DOHH2 (cell line): ENCODE measurements around the gene TMCO5A.

Source experiments
- H3F3A ChIP-seq: fragments of 200-600 bp; sonication (generic), shearing (Covaris generic); 2 replicates; pipeline ENCODE4 v1.6.0; 2016; ENCODE audit warnings: antibody characterized with exemption, mild to moderate bottlenecking; ENCODE audit not compliant: control insufficient read depth, insufficient read depth
- H3K27ac ChIP-seq: fragments of 200-600 bp; sonication (generic); 2 replicates; pipeline ENCODE4 v1.5.1; 2014; ENCODE audit warnings: low read depth, mild to moderate bottlenecking, low read length, moderate library complexity
- H3K27me3 ChIP-seq: fragments of 200-600 bp; sonication (generic); 2 replicates; pipeline ENCODE4 v1.6.1; 2014; ENCODE audit warnings: mild to moderate bottlenecking, low read length, mixed read lengths; ENCODE audit not compliant: control insufficient read depth
- H3K36me3 ChIP-seq: fragments of 200-600 bp; sonication (generic); 2 replicates; pipeline ENCODE4 v1.6.1; 2014; ENCODE audit warnings: mild to moderate bottlenecking, low read length, moderate library complexity, mixed read lengths; ENCODE audit not compliant: control insufficient read depth
- H3K4me1 ChIP-seq: fragments of 200-600 bp; sonication (generic); 2 replicates; pipeline ENCODE4 v1.6.1; 2014; ENCODE audit warnings: mild to moderate bottlenecking, low read length, mixed read lengths; ENCODE audit not compliant: control insufficient read depth
- H3K4me2 ChIP-seq: fragments of 200-600 bp; sonication (generic); 2 replicates; pipeline ENCODE4 v1.6.0; 2014; ENCODE audit warnings: mild to moderate bottlenecking, low read length, moderate library complexity
- H3K4me3 ChIP-seq: fragments of 200-600 bp; sonication (generic); 2 replicates; pipeline ENCODE4 v1.5.1; 2014; ENCODE audit warnings: mild to moderate bottlenecking, low read length, mixed read lengths
- H3K79me2 ChIP-seq: fragments of 200-600 bp; sonication (generic); 2 replicates; pipeline ENCODE4 v1.6.1; 2014; ENCODE audit warnings: mild to moderate bottlenecking, low read length, mixed read lengths; ENCODE audit not compliant: control insufficient read depth
- H3K9me2 ChIP-seq: fragments of 200-600 bp; sonication (generic); replicated peaks from 2 replicates; pipeline ENCODE4 v1.6.1; 2014; ENCODE audit warnings: mild to moderate bottlenecking, low read length, mixed read lengths; ENCODE audit not compliant: control insufficient read depth
- H3K9me3 ChIP-seq: fragments of 200-600 bp; sonication (generic); 2 replicates; pipeline ENCODE4 v1.6.1; 2014; ENCODE audit warnings: antibody characterized with exemption, low read length, mixed read lengths; ENCODE audit not compliant: control insufficient read depth, insufficient read depth
- H4K20me1 ChIP-seq: fragments of 200-600 bp; sonication (generic); 2 replicates; pipeline ENCODE4 v1.6.0; 2014; ENCODE audit warnings: low read depth, mild to moderate bottlenecking, antibody characterized with exemption, low read length, moderate library complexity; ENCODE audit not compliant: control insufficient read depth, insufficient read depth
- EZH2phosphoT487 ChIP-seq: fragments of 200-600 bp; sonication (generic); IDR thresholded peaks from 2 replicates; pipeline ENCODE4 v1.6.1; 2017; ENCODE audit warnings: borderline replicate concordance, mild to moderate bottlenecking, antibody characterized with exemption, low read length, moderate library complexity, mixed read lengths
- TF ChIP-seq, protein P1 (sequence below): fragments of 200-600 bp; sonication (generic); IDR thresholded peaks from one replicate; pipeline ENCODE4 v1.5.1; 2014; ENCODE audit warnings: antibody characterized with exemption, mild to moderate bottlenecking, low read depth, low read length; ENCODE audit not compliant: poor library complexity, severe bottlenecking

TMCO5A gene

DNA sequence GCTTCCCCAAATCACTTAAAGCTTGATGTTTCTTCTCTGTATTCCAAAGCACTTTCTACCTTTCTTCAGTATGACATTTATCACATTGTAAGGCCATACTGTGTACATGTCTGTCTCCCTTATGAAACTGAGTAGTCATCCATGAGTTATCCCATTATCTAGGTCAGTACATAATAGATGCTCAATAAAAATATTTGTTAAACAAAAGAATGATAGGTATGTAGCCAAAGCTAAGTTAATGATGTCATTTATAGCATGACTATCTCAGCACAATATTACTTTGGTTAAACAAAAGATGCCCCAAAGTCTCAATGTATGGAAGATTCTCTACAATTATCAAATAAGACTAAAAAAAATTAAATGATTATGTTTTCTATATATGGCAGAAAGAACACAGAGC lies 3.1 kb upstream of the TMCO5A start:
- H3K27me3 ChIP-seq = no peaks in the 10 kb centered on the region; the same call in 1 of the 2 replicates
- H3K4me1 ChIP-seq = no peaks in the 10 kb centered on the region
- H3K9me2 ChIP-seq = no peaks in the 10 kb centered on the region
- H3K36me3 ChIP-seq = no peaks in the 10 kb centered on the region
- H3K4me3 ChIP-seq = no peak overlapping the region
- no peaks in the 10 kb centered on the region for H3K79me2 ChIP-seq
- TF ChIP-seq, protein P1, sequence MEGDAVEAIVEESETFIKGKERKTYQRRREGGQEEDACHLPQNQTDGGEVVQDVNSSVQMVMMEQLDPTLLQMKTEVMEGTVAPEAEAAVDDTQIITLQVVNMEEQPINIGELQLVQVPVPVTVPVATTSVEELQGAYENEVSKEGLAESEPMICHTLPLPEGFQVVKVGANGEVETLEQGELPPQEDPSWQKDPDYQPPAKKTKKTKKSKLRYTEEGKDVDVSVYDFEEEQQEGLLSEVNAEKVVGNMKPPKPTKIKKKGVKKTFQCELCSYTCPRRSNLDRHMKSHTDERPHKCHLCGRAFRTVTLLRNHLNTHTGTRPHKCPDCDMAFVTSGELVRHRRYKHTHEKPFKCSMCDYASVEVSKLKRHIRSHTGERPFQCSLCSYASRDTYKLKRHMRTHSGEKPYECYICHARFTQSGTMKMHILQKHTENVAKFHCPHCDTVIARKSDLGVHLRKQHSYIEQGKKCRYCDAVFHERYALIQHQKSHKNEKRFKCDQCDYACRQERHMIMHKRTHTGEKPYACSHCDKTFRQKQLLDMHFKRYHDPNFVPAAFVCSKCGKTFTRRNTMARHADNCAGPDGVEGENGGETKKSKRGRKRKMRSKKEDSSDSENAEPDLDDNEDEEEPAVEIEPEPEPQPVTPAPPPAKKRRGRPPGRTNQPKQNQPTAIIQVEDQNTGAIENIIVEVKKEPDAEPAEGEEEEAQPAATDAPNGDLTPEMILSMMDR = no peak
- TF ChIP-seq EZH2phosphoT487 = no peak
- H4K20me1 ChIP-seq = no peaks in the 10 kb centered on the region
- H3F3A ChIP-seq = no peaks in the 10 kb centered on the region
- no peak overlapping the region for H3K4me2 ChIP-seq
- no peaks in the 10 kb centered on the region for H3K9me3 ChIP-seq
- H3K27ac ChIP-seq = no peak overlapping the region

DNA sequence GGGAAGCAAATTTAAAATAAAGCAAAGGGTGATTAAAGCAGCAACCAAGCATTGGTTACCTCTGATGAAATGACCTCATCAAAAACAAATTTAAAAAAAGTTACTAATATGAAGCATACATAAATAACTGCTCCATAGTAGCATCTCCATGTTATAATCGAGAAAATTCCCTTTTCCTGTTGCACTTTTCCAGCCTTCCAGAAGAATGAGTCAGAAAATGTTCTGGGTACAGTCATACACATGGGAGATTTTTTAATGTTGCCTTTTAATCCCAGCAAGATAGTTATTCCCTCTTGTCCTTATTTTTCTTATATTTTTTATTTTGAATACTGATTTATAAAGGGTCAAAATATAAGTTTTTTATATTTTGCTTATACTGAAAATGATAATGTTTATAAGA lies 2.6 kb upstream of the TMCO5A start:
- Histone ChIP-seq H3K36me3 (no peaks in the 10 kb centered on the region), H4K20me1 (no peaks in the 10 kb centered on the region), H3K4me2 (no peak overlapping the region), H3K4me3 (no peak overlapping the region), H3K9me3 (no peaks in the 10 kb centered on the region), H3F3A (no peaks in the 10 kb centered on the region), H3K4me1 (no peaks in the 10 kb centered on the region), H3K27ac (no peak overlapping the region), H3K27me3 (no peaks in the 10 kb centered on the region; the same call in 1 of the 2 replicates), H3K9me2 (no peaks in the 10 kb centered on the region), H3K79me2 (no peaks in the 10 kb centered on the region)
- TF ChIP-seq, protein P1 = no peak
- TF ChIP-seq EZH2phosphoT487 = no peak

DNA sequence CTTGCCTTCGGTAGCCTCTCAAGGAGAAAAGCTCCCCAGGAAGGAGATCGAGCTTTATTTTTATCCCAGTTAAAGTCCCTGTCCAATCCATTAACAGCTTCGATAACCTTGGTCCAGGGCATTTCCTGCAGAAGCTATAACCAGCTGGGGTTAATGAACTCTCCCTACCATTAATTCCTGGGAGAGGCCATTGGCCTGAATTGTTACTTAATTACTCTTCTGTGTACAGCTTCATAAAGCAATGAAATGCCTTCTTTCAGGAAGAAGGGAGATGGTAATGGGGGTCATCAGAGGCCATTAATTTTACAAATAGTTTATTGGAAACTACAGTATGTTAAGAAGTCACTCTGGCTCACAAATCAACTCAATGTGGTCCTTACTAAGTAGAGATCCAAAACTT lies 1.9 kb upstream of the TMCO5A start:
- Histone ChIP-seq H3K27me3 (no peaks in the 10 kb centered on the region; the same call in 1 of the 2 replicates), H3K4me1 (no peaks in the 10 kb centered on the region), H3K79me2 (no peaks in the 10 kb centered on the region), H4K20me1 (no peaks in the 10 kb centered on the region), H3F3A (no peaks in the 10 kb centered on the region), H3K36me3 (no peaks in the 10 kb centered on the region), H3K9me2 (no peaks in the 10 kb centered on the region), H3K4me2 (no peak overlapping the region), H3K27ac (no peak overlapping the region), H3K9me3 (no peaks in the 10 kb centered on the region), H3K4me3 (no peak overlapping the region)
- TF ChIP-seq EZH2phosphoT487 = no peak
- TF ChIP-seq, protein P1 = no peak

DNA sequence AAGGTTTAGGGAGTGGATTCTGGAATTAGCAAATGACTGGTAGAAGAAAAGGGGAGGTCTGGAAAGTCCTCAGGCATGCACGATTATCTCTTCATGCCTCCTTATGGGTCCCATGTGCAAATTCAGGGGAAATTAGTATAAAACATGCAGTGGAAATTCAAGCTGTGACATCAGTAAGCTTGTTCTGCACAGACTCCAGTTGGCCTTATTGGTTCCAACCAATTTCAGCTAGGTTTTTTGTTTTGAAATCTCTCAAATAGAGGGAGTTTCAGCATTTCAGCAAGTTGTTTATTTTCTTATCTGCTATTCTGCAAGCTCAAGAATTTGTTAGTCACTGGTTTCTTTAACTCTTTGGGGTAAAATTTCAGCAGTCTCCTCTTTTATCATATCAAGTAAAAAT lies 774 bp upstream of the TMCO5A start:
- no peak overlapping the region for H3K4me2 ChIP-seq
- no peaks in the 10 kb centered on the region for H4K20me1 ChIP-seq
- no peaks in the 10 kb centered on the region for H3K36me3 ChIP-seq
- no peaks in the 10 kb centered on the region for H3K4me1 ChIP-seq
- no peaks in the 10 kb centered on the region for H3F3A ChIP-seq
- TF ChIP-seq, protein P1 = no peak
- TF ChIP-seq EZH2phosphoT487 = no peak
- no peaks in the 10 kb centered on the region; the same call in 1 of the 2 replicates for H3K27me3 ChIP-seq
- no peaks in the 10 kb centered on the region for H3K79me2 ChIP-seq
- H3K9me3 ChIP-seq = no peaks in the 10 kb centered on the region
- H3K4me3 ChIP-seq = no peak overlapping the region
- H3K27ac ChIP-seq = no peak overlapping the region
- no peaks in the 10 kb centered on the region for H3K9me2 ChIP-seq
